Suprapubic skin (tissue), 4 donors: ENCODE measurements around the gene PLXNA2. TPM values are rescaled to one million over a fixed set of nuclear protein-coding genes. Genes with fewer than 3 reads are reported as not detected.

ENCODE experiments used
- DNase-seq, 2 donors: peaks; one replicate each; pipeline ENCODE4 v3.0.0-alpha.2; 2019; ENCODE audit warnings: low spot score in 2 of 2
- H3K27ac ChIP-seq: fragments of 200-600 bp; sonication (generic); one replicate; pipeline ENCODE4 v1.5.1; 2019
- H3K27me3 ChIP-seq: fragments of 200-600 bp; sonication (generic); one replicate; pipeline ENCODE4 v1.5.1; 2019
- H3K36me3 ChIP-seq: fragments of 200-600 bp; sonication (generic); one replicate; pipeline ENCODE4 v1.5.1; 2019
- H3K4me1 ChIP-seq: fragments of 200-600 bp; sonication (generic); one replicate; pipeline ENCODE4 v1.5.1; 2019
- H3K4me3 ChIP-seq: fragments of 200-600 bp; sonication (generic); one replicate; pipeline ENCODE4 v1.5.1; 2019; ENCODE audit warnings: mild to moderate bottlenecking
- H3K9me3 ChIP-seq: fragments of 200-600 bp; sonication (generic); one replicate; pipeline ENCODE4 v1.5.1; 2019
- EP300 ChIP-seq: sonication (generic); formaldehyde crosslinking; IDR thresholded peaks from one replicate; pipeline ENCODE4 v1.6.1; 2017; ENCODE audit warnings: antibody characterized with exemption
- POLR2A ChIP-seq, 2 donors: fragments of 450-650 bp; IDR thresholded peaks; one replicate each; pipeline ENCODE4 v1.6.1; 2017; ENCODE audit warnings: antibody characterized with exemption in 2 of 2, mild to moderate bottlenecking in 2 of 2, moderate library complexity in 2 of 2
- POLR2AphosphoS5 ChIP-seq, 3 donors: sonication (generic); formaldehyde crosslinking; IDR thresholded peaks; one replicate each; pipeline ENCODE4 v1.6.1; 2017; ENCODE audit warnings: antibody characterized with exemption in 3 of 3
- WGBS: methylation state at CpG from one replicate; pipeline ENCODE4 v1.1.5; 2018; 5-methylcytosine and 5-hydroxymethylcytosine counted together
- total RNA-seq, 4 donors: library from RNA; depleted of rRNA; stranded (reverse); fragments of >200 nt; gene quantifications; one replicate each; pipeline ENCODE4 v1.1.0, GENCODE V29; 2016
- TF ChIP-seq, protein P1 (sequence below), 2 donors: fragments of 200-600 bp in 1 of 2; fragments of 450-650 bp in 1 of 2; sonication (generic) in 1 of 2; IDR thresholded peaks; one replicate each; pipeline ENCODE4 v1.5.1; 2016 to 2019; ENCODE audit warnings: antibody characterized with exemption in 2 of 2, mild to moderate bottlenecking in 1 of 2, moderate library complexity in 1 of 2

Gene PLXNA2
- total RNA-seq, 4 donors from 2014 or later = 35.3 to 53.9 (median 45.7) TPM

DNA sequence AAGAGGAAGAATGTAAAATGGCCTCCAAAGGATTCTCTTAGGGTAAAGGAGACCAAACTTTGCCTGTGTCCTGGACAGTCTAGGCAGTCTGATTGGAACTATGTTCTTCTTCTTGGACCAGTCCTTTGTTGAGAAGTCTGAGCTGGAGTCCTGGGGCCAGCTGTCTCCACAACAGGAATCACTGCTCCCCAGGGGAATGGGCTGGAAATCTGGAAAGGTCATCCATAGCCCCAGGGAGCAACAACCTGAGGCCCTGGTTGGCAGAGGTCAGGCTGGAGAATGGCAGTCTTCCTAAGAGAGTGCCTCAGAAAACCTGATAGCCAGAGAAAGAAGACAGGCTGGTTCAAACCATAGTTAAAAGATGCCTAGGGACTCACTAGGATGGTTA is 68.7 kb downstream of the PLXNA2 start:
- peaks cover 34% of the 10 kb centered on the region for H3K4me1 ChIP-seq
- no peaks in the 10 kb centered on the region for H3K9me3 ChIP-seq
- no peak overlapping the region for H3K27ac ChIP-seq
- no peaks in the 10 kb centered on the region for H3K36me3 ChIP-seq
- no peak for DNase-seq
- H3K27me3 ChIP-seq = no peaks in the 10 kb centered on the region
- TF ChIP-seq, protein P1, sequence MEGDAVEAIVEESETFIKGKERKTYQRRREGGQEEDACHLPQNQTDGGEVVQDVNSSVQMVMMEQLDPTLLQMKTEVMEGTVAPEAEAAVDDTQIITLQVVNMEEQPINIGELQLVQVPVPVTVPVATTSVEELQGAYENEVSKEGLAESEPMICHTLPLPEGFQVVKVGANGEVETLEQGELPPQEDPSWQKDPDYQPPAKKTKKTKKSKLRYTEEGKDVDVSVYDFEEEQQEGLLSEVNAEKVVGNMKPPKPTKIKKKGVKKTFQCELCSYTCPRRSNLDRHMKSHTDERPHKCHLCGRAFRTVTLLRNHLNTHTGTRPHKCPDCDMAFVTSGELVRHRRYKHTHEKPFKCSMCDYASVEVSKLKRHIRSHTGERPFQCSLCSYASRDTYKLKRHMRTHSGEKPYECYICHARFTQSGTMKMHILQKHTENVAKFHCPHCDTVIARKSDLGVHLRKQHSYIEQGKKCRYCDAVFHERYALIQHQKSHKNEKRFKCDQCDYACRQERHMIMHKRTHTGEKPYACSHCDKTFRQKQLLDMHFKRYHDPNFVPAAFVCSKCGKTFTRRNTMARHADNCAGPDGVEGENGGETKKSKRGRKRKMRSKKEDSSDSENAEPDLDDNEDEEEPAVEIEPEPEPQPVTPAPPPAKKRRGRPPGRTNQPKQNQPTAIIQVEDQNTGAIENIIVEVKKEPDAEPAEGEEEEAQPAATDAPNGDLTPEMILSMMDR (IDR thresholded peaks at IDR 0.05) = no peak
- TF ChIP-seq POLR2A (IDR thresholded peaks at IDR 0.05) (no peak), EP300 (no peak), POLR2AphosphoS5 (IDR thresholded peaks at IDR 0.05) (no peak)
- H3K4me3 ChIP-seq = no peak overlapping the region

DNA sequence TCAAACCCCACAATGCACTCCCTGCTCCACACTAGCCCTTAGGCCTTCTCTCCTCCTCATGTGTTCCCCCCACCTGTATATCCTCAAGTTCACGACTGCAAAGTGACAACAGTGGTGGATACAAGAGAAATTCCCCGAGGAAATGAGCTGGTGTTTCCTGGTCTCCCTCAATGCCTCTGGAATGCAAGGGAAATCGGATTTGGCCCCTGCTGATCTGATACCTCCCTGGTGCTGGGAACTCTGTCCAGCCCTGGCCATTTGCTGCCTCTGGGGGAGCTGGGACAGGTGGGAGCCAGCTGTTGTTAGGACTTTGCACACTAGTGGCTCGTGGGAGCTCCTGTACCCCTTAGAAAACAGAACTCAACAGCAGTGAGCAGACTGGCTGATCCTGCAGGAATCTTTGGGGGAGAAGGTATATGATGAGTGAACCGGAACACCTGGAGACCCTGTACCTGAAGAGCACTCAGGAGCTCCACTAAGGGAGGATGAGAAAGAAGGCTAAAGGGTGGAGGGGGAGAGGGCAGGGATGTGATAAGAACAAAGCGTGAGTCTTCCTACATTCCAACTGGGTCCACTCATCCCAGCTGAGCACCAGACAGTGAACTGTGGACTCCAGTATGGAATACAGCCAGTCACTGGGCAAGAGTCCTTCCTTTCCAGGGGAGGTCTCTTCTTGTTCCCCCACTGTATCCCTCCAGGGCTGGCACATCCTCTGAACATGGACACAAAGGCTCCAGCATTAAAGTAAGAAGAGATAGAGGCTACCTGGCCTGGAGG is 69.3 kb downstream of the PLXNA2 start:
- 87% methylated on average over 6 of the region's 6 CpGs for WGBS
- Histone ChIP-seq H3K4me3 (no peak overlapping the region), H3K4me1 (peaks cover 33% of the 10 kb centered on the region), H3K36me3 (no peaks in the 10 kb centered on the region), H3K27ac (no peak overlapping the region), H3K27me3 (no peaks in the 10 kb centered on the region), H3K9me3 (no peaks in the 10 kb centered on the region)
- no peak for DNase-seq
- no peak for TF ChIP-seq POLR2A (IDR thresholded peaks at IDR 0.05)
- TF ChIP-seq, protein P1 (IDR thresholded peaks at IDR 0.05) = no peak
- TF ChIP-seq EP300 = no peak
- no peak for TF ChIP-seq POLR2AphosphoS5 (IDR thresholded peaks at IDR 0.05)

DNA sequence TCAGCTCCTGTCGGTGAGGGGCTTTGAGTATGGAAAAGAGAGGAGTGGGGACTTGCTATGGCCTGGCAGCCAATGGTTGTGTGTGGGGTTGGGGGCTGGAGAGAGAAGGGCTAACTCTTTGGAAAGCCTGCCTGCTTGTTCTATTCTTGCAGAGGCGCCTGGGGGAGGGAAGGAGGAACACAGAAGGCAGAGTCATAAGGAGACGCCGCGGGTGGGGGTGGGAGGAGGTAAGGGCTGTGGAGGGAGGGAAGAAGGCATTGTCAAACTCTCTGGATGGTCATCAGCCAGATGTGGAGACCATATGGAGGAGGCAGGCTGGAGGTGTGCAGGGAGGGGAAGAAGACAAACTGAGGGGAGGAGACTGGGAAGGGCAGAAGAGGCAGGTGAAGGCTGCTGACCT is 70.0 kb downstream of the PLXNA2 start:
- Histone ChIP-seq H3K27me3 (no peaks in the 10 kb centered on the region), H3K4me3 (no peak overlapping the region), H3K36me3 (no peaks in the 10 kb centered on the region), H3K9me3 (no peaks in the 10 kb centered on the region), H3K27ac (no peak overlapping the region), H3K4me1 (peaks cover 26% of the 10 kb centered on the region)
- WGBS = 92% methylated on average over 5 of the region's 5 CpGs
- TF ChIP-seq POLR2AphosphoS5 (IDR thresholded peaks at IDR 0.05) = no peak
- TF ChIP-seq, protein P1 (IDR thresholded peaks at IDR 0.05) = no peak
- TF ChIP-seq EP300 = no peak
- TF ChIP-seq POLR2A (IDR thresholded peaks at IDR 0.05) = no peak
- no peak for DNase-seq

DNA sequence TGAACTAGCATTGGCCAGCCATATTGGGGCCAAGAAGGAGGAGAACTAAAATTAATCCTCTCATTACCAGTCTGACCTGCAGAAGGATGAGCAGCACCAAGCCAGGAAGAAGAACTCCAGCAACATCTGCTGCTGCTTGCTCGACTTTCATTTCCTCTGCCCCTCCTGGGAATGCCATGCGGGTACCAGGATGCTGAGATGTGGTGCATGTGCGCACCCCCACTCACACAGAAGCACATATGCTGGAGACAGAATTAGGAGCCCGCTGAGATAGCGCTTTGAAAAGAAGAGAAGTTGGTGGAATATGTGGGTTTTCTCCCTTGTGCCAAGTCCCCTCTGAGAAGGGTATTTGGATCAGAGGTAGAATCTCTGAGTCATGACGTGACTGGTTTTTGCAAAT is 70.4 kb downstream of the PLXNA2 start:
- H3K36me3 ChIP-seq = no peaks in the 10 kb centered on the region
- no peak overlapping the region for H3K27ac ChIP-seq
- H3K4me3 ChIP-seq = no peak overlapping the region
- DNase-seq = no peak
- H3K9me3 ChIP-seq = no peaks in the 10 kb centered on the region
- peaks cover 24% of the 10 kb centered on the region for H3K4me1 ChIP-seq
- no peaks in the 10 kb centered on the region for H3K27me3 ChIP-seq
- no peak for TF ChIP-seq POLR2AphosphoS5 (IDR thresholded peaks at IDR 0.05)
- TF ChIP-seq POLR2A (IDR thresholded peaks at IDR 0.05) = no peak
- TF ChIP-seq, protein P1 (IDR thresholded peaks at IDR 0.05) = no peak
- TF ChIP-seq EP300 = no peak
- 90% methylated on average over 6 of the region's 6 CpGs for WGBS

DNA sequence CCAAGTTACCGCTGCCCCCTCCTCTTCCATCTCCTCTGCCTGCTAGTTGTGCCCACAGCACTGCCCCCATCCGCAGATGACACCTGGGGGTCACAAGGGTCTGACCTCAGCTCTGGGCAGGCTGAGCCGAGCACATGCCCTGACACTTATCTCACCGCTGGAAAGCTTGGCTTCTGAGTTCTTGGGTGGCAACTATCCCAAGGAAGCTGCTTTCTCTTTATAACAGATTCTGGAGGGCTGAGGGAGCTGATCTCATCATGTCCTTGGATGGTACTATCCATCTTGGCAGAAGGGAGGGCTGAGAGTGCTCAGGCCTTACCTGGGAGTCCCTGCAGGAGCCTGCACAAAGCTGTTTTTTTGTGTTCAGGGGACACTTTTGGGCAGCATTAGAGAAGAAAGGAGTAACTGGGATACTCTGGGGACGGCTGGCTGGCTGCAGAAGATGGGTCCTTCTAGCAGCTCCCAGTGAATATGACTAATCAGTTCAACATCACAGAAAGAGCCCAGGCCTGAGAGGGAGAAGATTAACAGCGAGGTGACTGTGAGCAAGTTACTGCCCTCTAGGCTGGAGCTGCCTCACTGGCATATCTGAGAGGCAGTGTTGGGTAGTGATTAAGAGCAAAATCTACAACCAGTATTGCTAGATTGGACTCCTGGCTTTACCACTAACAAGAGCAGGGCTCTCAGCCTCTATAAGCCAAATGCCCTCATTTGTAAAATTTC is 71.6 kb downstream of the PLXNA2 start:
- TF ChIP-seq POLR2A (IDR thresholded peaks at IDR 0.05) (no peak), POLR2AphosphoS5 (IDR thresholded peaks at IDR 0.05) (no peak), EP300 (no peak)
- TF ChIP-seq, protein P1 (IDR thresholded peaks at IDR 0.05) = no peak
- 69% methylated on average over 6 of the region's 6 CpGs for WGBS
- Histone ChIP-seq H3K4me3 (no peak overlapping the region), H3K9me3 (no peaks in the 10 kb centered on the region), H3K27me3 (no peaks in the 10 kb centered on the region), H3K27ac (no peak overlapping the region), H3K4me1 (peaks cover 15% of the 10 kb centered on the region), H3K36me3 (no peaks in the 10 kb centered on the region)
- no peak for DNase-seq
